Epithelial cell of alveolus of lung (primary cell): Measurements from ENCODE around the gene CALM3. TPM values are rescaled to one million over a fixed set of nuclear protein-coding genes. Genes with fewer than 3 reads are reported as not detected.

Source experiments
- total RNA-seq: library from RNA; depleted of rRNA; stranded (reverse); fragments of >200 nt; gene quantifications from 2 replicates; pipeline ENCODE4 v1.2.1, GENCODE V29; 2015

The CALM3 gene
- total RNA-seq = 167 and 168 TPM in 2 replicates

DNA sequence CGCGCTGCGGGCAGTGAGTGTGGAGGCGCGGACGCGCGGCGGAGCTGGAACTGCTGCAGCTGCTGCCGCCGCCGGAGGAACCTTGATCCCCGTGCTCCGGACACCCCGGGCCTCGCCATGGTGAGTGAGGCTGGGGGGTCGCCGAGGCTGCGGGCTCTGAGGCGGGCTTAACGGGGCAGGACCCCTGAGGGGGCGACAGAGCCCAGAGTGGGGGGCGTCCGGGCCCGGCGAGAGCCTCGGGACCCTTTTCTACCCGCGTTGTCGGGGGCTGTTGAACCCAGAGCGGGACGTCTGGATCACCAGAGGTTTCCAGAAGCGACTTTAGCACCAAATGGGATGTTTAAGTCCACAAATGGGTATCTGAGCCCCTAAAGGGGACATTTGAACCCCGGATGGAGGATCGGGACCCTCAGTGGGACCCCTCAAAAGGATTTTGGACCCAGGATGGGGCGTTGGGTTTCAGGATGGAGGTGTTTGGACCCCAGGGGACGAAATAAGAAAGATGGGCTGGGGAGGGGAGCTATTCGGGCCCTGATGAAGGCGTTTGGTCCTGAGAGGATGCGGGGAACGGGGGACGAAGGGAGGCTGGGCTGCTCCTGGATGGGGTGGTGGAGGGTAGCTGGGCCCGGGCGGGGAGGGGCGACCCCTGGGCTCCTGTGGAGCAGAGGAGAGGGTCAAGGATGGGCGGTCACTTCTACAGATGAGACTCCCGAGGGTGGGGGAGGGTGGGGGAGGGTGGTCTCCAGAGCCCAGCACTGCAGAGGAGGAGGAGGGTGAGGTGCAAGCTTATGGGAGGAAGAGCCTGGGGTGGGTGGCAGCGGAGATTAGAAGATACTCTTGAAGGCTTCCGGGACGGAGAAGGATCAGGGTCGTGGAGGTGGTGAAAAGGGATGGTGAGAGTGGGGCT lies at the start of gene CALM3:
TSS of gene CALM3 (plus strand) at position 13 of the 907 bp plus-strand sequence. CDS start at position 118, 105 bp downstream.

DNA sequence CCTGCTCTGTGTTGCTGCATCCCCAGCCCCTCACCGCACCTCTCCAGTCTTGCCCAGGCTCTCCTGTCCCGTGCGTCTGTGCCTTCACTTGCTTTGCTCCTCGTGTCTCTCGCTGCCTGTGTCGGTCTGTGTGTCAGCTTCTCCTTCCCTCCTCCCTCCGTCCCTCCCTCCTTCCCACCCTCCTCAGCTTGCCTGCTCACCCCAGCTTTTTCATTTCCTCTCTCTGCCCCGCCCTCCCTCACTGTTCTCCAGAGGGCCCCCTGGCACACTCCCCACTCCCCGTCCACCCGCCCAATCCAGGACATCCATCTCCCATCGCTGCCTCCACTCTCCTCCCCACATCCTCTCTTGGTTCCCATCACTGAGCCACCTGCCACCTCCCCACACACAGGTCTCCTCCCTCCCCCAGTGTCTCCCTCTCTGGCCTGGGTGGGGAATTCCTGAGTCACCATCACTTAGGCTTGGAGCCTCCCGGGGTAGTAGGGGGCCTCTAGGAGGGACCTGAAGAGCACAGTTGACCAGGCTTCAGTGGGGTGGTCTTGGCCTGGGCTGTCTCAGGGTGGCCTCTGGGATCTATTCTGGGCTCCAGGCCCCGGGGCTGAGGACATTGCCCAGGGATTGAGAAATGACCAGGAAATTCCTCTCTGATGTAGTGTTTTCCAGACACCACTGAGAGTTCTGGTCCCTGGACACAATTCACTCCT lies 24.0 kb downstream of the CALM3 start, which contains the start of gene PTGIR:
TSS of gene PTGIR (minus strand) at position 132 of the 704 bp plus-strand sequence. CDS start 864 bp downstream, outside the sequence.

DNA sequence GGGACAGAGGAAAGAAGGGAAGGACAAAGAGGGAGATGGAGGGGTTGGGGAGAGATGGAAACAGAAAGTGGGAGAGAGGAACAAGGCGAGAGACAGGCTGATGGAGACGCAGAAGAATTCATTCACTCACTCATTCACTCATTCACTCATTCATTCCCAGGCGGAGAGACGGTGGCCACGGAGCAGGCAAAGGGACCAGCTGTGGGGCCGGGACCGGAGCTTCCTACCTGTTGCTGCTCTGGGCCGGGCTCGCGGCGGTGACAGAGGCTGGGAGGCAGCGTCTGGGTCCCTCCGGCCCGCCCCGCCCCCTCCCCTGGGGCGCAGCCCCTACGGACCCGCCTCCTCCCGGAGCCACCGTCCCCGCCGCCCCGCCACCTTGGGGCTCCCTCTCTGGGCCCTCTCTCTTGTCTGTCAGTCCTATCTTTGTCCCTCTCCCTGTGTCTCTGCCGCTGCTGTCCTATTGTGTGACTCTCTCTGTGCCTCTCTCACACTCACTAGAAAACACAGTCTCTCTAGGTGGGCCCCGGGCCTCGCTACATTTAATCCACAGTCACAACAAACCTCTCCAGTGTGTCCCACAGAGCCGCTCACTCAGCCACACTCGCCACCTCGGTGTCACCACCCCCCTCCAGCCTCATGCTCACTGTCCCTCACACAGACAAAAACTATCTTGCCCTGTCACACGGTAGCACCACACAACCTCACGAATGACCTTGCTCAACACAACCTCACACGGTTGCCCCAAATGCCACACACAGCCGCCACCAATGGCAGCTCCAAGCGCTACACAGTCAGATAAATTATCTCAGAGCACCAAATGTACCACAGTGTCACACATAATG lies 35.0 kb downstream of the CALM3 start, which contains the start of gene GNG8:
TSS of gene GNG8 (minus strand) at position 283 of the 842 bp plus-strand sequence. CDS start 1,520 bp downstream, outside the sequence.

Other genes starting within 250 kb of the CALM3 start
- 26.4 and 42.2 TPM in 2 replicates for gene CCDC8, start 187.8 kb upstream of the CALM3 start, total RNA-seq
- under 0.01 TPM in 1 of 2 replicates, not detected in the other for gene PNMA8C, start 172.4 kb upstream of the CALM3 start, total RNA-seq
- 1.1 and 4.7 TPM in 2 replicates for gene PNMA8A, start 129.8 kb upstream of the CALM3 start, total RNA-seq
- 0.78 and 5.6 TPM in 2 replicates for gene PNMA8B, start 105.5 kb upstream of the CALM3 start, total RNA-seq
- 14.0 and 19.9 TPM in 2 replicates for gene PTGIR, start 23.8 kb downstream of the CALM3 start, total RNA-seq
- gene GNG8, start 34.9 kb downstream of the CALM3 start, total RNA-seq = not detected in 2 replicates
- 7.1 and 24.4 TPM in 2 replicates for gene DACT3, start 59.9 kb downstream of the CALM3 start, total RNA-seq
- gene PRKD2, start 115.8 kb downstream of the CALM3 start, total RNA-seq = 24.3 and 39.0 TPM in 2 replicates
- gene FKRP, start 144.7 kb downstream of the CALM3 start, total RNA-seq = 25.6 and 26.0 TPM in 2 replicates
- gene STRN4, start 145.1 kb downstream of the CALM3 start, total RNA-seq = 70.5 and 81.6 TPM in 2 replicates
- gene SLC1A5, start 187.3 kb downstream of the CALM3 start, total RNA-seq = 206 and 241 TPM in 2 replicates
- 198 and 307 TPM in 2 replicates for gene AP2S1, start 249.5 kb downstream of the CALM3 start, total RNA-seq